ENCODE results near the gene PRDM5.

GRCh38 chr4:120765260-120765680, 157.3 kb downstream of the PRDM5 start:
- TF ChIP-seq CTCF (IDR thresholded peaks at IDR 0.05) (no peak), POLR2A (IDR thresholded peaks at IDR 0.05) (no peak)
